ENCODE measurements around the gene ARHGAP36.

GRCh38 chrX:131032354-131033230 is 25.6 kb upstream of the ARHGAP36 start:
- TF ChIP-seq CTCF (IDR thresholded peaks at IDR 0.05) = no peak
- TF ChIP-seq POLR2AphosphoS5 (IDR thresholded peaks at IDR 0.05; ENCODE audit: insufficient read depth in 1 of 2, low read depth in 1 of 2) = no peak

Data from vagina (tissue), 2 donors.